GM03348 (cell line): ENCODE results near the gene B9D1.

Experiments used
- DNase-seq: peaks from one replicate; pipeline ENCODE4 v3.0.0; 2012; ENCODE audit warnings: low spot score

B9D1 gene

DNA sequence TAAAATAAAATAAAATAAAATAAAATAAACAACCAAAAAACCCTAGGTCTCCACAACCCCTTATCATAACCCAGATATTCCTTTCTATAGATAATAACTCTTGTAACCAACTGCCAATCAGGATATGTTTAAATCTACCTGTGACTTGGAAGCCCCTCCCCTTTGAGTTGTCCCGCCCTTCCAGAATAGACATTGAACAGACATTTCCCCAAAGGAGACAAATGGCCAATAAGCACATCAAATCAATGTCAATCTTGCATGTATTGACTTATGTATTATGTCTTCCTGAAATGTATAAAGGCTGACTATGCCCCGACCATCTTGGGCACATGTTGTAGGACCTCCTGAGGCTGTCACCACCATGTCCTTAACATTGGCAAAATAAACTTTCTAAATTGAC, 14.3 kb upstream of the B9D1 start:
- no peak for DNase-seq

DNA sequence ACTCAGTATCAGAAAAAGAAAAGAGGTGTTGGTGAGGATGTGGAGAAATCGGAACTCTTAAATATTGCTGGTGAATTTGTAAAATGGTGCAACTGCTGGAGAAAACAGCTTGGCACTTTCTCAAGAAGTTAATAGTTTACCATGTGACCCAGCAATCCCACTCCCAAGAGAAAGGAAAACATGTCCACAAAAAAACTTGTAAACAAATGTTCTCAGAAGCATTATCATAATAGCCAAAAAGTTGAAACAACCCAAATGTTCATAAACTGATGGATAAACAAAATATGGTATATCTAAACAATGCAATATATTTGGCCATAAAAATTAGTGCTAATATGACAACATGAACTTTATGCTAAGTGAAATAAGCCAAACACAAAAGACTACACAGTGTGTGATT, 13.2 kb upstream of the B9D1 start:
- DNase-seq: no peak

DNA sequence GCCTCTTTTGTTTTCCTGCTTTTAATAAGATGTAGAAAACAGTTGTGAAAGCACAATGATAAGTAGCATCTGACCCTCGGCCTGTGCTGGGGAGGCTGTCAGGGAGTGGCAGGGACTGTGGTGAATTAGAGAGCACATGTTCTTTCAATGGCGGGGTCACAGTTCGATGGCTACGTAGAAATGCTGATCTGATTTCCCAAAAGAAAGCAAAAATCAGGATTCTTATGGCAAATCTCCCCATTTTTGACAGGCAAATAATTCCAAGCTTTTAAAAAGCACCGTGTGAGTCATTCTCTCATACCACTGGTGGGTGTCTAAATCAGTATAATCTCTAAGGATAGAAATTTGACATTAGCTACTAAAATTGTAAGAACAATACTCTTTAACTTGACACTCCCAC, 11.6 kb upstream of the B9D1 start:
- no peak for DNase-seq

GRCh38 chr17:19372866-19373504, 10.5 kb upstream of the B9D1 start:
- no peak for DNase-seq

- DNase-seq: no peak
These were observed 9.9 kb upstream of the B9D1 start for GRCh38 chr17:19372439-19372838.

GRCh38 chr17:19372011-19372370, 9.5 kb upstream of the B9D1 start:
- no peak for DNase-seq

DNA sequence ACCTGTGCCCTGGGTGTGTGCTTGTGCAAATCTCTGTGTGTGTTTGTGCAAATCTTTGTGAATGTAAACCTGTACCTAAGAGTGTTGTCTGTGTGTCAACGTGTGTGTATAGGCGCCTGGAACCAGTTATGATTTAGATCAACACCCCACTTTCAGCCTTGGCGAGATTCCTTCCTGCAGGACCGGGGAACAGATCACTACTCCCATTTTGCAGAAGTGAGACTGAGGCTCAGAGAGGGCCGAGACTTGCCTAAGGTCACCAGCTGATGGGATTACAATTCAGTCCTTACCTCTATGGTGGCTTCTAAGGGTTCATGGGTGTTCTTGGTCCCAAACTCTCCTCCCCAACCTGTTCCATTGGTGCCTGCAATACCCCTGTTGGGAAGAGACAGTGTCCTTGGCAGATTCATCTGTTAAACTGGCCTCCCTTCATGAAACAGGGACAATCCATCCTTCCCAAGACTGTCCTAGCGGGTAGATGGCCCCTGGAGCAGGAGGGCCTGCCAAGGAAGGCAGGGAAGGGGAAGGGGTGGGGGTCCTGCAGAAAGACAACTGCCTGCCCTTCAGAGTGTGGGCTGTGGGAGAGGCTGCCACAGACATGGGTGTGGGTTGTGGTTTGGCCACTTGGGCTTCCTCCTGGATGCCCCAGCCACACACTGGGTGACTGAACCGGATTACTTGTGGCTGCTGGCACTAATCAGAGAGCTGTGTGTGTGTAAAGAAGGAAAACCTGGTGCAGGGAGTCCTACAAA, 8.9 kb upstream of the B9D1 start:
- no peak for DNase-seq

GRCh38 chr17:19370493-19370960, 8.0 kb upstream of the B9D1 start:
- DNase-seq: no peak

GRCh38 chr17:19369846-19370492, 7.4 kb upstream of the B9D1 start:
- no peak for DNase-seq

DNA sequence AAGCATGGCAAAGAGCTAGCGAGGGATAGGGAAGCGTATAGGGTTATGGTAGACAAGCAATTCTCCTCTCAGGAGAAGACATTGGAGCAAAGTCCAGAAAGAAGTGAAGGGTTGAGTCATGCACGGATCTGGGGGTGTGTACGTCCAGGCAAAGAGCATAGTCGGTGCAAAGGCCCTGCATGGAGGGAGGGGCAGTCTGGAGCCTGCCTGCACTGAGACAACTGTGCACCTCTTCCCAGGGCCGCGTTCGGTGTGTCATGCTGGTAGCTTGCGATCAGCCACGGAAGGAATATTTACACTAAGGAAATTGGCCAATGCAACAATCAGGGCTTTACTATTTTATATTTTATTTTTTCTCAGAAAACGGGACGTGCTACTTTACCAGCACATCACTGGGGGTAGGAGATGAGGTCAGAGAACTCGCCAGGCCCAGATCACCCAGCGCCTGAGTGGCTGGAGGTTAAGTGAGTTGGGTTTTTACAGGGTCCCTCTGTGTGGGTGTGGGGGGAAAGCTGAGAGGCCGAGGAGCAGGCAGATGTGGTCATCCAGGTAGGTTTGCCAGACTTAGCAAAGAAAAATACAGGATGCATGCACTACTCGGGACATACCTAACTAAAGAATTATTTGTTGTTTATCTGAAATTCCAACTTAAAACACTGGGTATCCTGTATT, 6.7 kb upstream of the B9D1 start:
- no peak for DNase-seq

DNA sequence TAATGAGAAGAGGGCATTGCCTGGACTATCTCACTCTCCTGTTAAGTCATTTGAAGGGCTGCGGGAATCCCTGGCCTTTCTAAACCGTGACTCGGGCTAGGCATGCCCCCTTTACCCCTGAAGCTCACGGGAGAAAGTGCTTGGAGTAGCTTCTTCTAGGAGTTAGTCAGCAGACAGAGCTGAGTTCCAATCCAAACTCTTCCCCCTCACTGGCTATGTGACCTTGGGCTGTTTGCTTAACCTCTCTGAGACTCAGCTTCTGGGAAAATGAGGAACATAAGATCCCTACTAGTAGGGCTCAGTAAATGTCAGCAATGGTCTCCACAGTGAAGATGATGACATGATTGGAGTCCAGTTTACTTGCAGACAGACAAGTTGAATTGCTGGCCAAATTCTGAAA, 5.7 kb upstream of the B9D1 start:
- no peak for DNase-seq

DNA sequence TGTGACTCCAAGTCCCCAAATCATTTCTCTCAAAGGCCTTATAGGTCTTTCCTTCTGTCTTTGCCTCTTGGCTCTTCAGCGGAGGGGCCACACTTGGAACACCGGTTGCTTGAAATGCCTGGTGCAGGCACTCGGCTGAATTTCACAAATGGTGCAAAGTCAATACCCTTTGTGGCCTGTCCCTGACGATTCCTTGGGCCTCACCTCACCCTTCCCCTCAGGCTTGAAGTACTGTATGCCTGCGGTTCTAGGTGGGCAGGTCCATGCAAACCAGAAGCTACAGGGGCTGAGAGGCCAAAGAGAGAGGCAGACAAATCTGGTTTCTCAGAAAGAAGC, 4.1 kb upstream of the B9D1 start:
- no peak for DNase-seq

DNA sequence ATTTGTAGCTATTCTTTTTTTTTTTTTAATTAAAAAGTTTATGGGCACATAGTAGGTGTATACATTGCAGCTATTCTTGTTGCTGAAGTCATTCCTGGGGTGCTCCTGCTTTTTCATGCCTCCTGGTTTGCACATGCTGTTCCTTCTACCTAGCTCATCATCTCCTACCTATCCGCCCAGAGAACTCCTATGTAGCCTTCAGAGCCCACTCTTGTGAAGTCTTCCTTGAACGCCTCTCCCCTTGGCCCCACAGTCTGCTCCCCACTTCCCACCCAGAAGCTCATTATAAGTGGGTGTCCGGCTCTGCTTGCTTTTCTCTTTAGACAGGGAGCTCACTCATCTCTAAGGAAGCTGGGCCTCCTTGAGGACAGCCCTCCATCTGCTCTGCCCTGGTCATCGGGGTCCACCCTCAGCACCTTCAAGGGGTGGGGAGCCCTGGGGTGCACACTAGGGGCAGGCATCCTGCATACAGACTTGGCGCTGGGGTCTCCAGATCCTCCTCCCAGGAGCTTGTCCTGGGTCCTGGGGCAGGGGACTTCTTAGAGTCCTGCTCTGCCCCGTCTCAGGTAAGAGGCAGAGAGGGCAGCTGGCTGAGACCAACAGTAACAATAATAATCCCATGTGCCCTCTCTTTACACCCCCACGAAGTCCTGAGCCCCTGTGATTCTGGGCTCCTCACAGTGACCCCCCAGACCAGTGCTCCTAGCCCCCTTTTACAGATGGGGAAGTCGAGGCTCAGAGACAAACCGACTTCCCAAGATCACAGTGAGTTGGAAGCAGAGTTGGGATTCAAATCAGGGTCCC, 3.5 kb upstream of the B9D1 start:
- no peak for DNase-seq

- no peak for DNase-seq
These were observed 2.9 kb upstream of the B9D1 start for GRCh38 chr17:19365499-19365817.

DNA sequence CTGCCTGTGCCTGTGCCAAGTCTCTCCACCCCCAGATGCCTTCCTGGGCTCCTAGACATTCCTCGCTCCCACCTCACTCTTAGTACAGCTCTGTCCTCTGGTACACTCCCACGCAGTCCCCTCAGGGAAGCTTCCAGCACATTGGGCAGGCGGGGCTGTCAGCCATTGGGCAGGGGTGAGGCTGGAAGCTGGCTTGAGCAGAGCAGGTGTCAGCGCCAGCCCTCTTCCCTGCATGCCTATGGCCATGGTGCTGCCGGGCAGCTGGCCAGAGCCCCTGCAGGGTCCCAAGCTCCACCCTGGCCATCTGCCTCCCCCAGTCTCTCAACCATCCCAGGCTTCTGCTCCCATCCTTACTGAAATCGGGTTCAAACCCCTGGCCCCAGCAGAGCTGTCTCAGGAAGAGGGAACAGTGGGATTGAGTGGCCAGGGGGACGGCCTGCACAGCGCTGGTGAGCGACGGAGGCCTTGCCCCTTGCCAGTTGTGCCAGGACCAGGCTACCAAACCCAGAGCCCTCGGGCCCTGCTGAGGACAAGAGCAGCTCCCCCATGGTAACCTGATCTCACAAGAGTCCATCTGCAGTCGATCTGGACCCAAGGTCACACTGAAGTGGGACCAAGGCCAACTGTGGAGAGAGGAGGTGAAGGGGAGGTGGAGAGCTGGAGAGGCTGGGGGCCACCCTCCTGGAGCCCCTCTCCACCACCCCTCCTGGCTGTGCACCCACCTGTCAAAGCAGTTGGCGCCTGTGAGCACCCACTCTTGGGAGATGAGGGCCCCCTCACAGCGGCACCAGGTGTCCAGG, 2.4 kb upstream of the B9D1 start:
- no peak for DNase-seq

DNA sequence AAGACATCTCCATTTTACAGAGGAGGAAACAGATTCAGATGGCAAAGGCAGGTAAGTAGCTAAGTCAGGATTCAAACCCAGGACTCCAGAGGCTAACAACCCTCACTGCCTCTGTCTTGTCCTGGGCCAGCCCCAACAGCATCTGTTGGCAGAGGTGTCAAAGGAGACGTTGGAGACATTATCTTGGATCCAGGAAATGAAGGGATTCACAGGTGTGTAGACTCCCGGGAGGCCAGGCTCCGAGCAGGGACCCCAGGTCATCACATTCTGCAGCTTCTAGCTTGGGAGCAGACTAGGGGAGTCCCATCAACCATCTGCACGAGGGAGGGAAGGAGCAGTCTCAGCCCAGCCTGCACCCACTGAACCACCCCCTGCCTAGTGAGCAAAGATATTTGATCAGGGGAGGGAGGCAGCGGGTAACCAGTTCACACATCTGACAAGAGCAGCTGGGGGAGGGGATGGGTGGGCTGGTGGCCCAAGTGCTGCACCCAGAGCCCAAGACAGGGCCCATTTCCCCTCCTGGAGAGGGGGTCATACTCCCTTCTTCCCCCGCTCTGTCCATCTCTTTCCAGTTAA, 1.0 kb upstream of the B9D1 start:
- DNase-seq: no peak

GRCh38 chr17:19363114-19363438, 553 bp upstream of the B9D1 start:
- no peak for DNase-seq

DNA sequence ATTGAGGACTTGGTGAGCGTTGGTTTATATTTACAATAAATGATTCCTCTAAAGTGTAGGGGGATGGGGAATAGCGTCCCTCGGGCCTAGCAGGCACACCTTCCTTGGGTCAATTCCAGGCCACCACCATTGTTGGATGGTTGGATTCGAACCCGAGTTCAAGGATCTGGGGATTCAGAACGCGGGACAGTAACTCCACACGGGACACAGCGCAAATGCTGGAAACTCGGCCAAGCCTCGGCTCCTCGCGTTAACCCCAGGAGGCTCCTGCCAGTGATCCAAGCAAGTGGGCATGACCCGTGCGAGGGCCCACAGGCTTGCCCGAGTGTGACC, 613 bp downstream of the B9D1 start:
- no peak for DNase-seq

DNA sequence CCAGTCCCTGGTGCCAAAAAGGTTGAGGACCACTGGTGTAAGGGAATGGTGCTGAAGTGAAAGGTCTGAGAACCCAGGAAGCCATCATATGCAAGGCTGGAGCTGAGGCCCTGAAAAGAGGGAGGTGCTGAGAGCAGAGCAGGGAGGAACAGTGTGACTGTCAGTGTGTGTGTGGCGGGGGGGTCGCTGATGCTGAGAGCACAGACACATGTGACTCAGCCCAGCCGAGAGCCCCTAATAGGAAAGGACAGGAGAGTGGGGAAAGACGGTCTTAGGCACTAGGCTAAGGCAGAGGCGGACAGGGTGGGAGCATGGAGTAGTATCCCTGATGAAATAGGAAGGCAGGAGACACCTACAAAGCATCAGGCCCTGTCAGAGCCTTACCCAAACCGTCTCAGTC, 1.2 kb downstream of the B9D1 start:
- DNase-seq: no peak

- DNase-seq: no peak
These were observed 1.8 kb downstream of the B9D1 start for GRCh38 chr17:19360772-19361171.

GRCh38 chr17:19359856-19360255, 2.7 kb downstream of the B9D1 start:
- no peak for DNase-seq

- DNase-seq: no peak
These were observed 3.4 kb downstream of the B9D1 start for GRCh38 chr17:19359151-19359550.
